Measurements from ENCODE around the gene ASB1. TPM values are rescaled to one million over a fixed set of nuclear protein-coding genes. Genes with fewer than 3 reads are reported as not detected.

The ASB1 gene
- polyA plus RNA-seq, 1 of the 3 experiments (the other 2 are of a cell fraction), result 33.3 TPM

DNA sequence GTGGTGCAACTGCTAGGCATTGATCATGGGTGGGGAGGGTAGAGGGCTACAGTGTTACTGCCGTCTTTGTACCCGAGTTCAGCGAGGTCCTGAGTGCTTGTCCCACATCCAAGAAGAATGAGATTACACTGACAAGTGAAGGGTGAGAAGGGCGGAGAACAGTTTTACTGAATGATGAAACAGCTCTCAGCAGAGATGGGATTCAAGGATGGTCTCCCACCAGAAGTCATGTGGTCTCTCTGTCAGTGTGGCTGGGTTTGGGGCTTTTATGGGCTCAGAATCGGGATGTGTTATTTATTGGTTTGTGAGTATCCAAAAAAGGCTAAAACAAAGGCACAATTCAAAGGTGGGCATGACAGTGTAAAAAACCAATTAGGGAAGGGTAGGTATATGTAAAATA lies 10.8 kb upstream of the ASB1 start:
- Histone ChIP-seq H3K36me3 (replicated peaks in 1 of 2; ENCODE audit: control insufficient read depth in 1 of 2, insufficient read depth in 2 of 2, low read length in 1 of 2) (peaks cover 0 to 7% of the 10 kb centered on the region in 2 experiments), H2AFZ (ENCODE audit: low read depth) (no peak overlapping the region), H3K4me1 (ENCODE audit: control insufficient read depth in 1 of 2, insufficient read depth in 2 of 2, low read depth in 1 of 2, low read length in 1 of 2) (no peaks in the 10 kb centered on the region), H4K20me1 (ENCODE audit: insufficient read depth) (no peaks in the 10 kb centered on the region), H3K9me3 (no peaks in the 10 kb centered on the region), H3K9me2 (no peaks in the 10 kb centered on the region), H3K79me2 (ENCODE audit: insufficient read depth) (no peaks in the 10 kb centered on the region), H3K4me2 (no peak overlapping the region), H3F3A (replicated peaks; ENCODE audit: insufficient read depth) (no peaks in the 10 kb centered on the region), H3K27me3 (ENCODE audit: insufficient read depth) (no peaks in the 10 kb centered on the region), H3K27ac (ENCODE audit: low read depth in 2 of 2, low read length in 1 of 2) (no peak overlapping the region), H3K9ac (no peak overlapping the region), H3K4me3 (ENCODE audit: low read depth in 2 of 2, low read length in 1 of 2) (no peak overlapping the region)
- DNase-seq, result no peak
- TF ChIP-seq EZH2phosphoT487 (IDR thresholded peaks at IDR 0.05; ENCODE audit: borderline replicate concordance, low read depth) (no peak), NFIC (IDR thresholded peaks at IDR 0.05; ENCODE audit: borderline replicate concordance) (no peak), FOSL2 (IDR thresholded peaks at IDR 0.05; ENCODE audit: borderline replicate concordance, low read depth) (no peak), MXI1 (IDR thresholded peaks at IDR 0.05; ENCODE audit: low read depth, low read length) (no peak), NRF1 (IDR thresholded peaks at IDR 0.05; ENCODE audit: low read depth, low read length) (no peak), TAF1 (IDR thresholded peaks at IDR 0.05; ENCODE audit: borderline replicate concordance, low read depth, low read length) (no peak), MEF2A (IDR thresholded peaks at IDR 0.05; ENCODE audit: borderline replicate concordance, low read depth) (no peak), SMC3 (IDR thresholded peaks at IDR 0.05; ENCODE audit: low read depth, low read length) (no peak), SIN3A (IDR thresholded peaks at IDR 0.05; ENCODE audit: borderline replicate concordance, low read depth, low read length) (no peak)
- ChIA-PET CTCF (no interaction called here), POLR2A (no interaction called here)
- 75% methylated on average over 5 of the region's 5 CpGs for WGBS (ENCODE audit: low lambda C conversion rate)

DNA sequence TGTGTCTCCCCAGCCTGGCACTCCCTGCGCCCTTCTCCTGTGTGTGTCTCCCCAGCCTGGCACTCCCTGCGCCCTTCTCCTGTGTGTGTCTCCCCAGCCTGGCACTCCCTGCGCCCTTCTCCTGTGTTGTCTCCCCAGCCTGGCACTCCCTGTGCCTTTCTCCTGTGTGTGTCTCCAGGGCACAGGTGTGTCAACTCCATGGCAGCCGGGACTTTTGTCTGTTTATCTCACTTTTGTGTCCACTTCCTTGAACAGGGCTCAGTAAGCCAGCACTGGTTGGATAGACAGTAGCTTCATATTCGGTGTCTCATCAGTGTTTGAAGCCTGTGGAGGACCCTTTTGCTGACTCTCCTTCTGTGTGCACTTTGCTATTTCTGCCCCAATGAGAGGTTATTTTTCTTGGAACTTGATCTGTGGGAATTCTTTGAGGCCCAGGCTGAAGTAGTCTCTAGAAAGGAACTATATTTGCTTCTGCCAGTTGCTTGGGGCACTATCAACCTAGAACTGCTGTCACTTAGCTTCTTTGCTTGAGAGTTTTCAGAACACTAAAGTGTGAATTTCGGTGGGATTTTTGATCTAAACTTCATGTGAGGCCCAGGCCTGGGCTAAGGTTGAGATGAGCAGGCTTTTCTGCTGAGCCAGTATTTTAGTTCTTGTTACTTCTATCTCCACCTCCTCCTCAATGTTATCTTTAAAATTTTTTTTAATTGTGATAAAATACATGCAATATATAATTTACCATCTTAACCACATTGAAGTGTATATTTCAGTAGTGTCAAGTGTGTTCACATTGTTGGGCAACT lies 8.3 kb upstream of the ASB1 start:
- no peak overlapping the region for H2AFZ ChIP-seq (ENCODE audit: low read depth)
- POLR2A ChIA-PET, result no interaction called here
- CTCF ChIA-PET, result no interaction called here

More for the DNA sequence above, 8.3 kb upstream of the ASB1 start:
- Histone ChIP-seq H3K4me1 (ENCODE audit: control insufficient read depth in 1 of 2, insufficient read depth in 2 of 2, low read depth in 1 of 2, low read length in 1 of 2) (no peaks in the 10 kb centered on the region), H3F3A (replicated peaks; ENCODE audit: insufficient read depth) (no peaks in the 10 kb centered on the region), H3K9me2 (no peaks in the 10 kb centered on the region), H3K36me3 (replicated peaks in 1 of 2; ENCODE audit: control insufficient read depth in 1 of 2, insufficient read depth in 2 of 2, low read length in 1 of 2) (peaks cover 0 to 7% of the 10 kb centered on the region in 2 experiments), H3K9me3 (no peaks in the 10 kb centered on the region), H4K20me1 (ENCODE audit: insufficient read depth) (no peaks in the 10 kb centered on the region), H3K27ac (ENCODE audit: low read depth in 2 of 2, low read length in 1 of 2) (no peak overlapping the region), H3K79me2 (ENCODE audit: insufficient read depth) (no peaks in the 10 kb centered on the region), H3K4me2 (no peak overlapping the region), H3K9ac (no peak overlapping the region), H3K27me3 (ENCODE audit: insufficient read depth) (no peaks in the 10 kb centered on the region), H3K4me3 (ENCODE audit: low read depth in 2 of 2, low read length in 1 of 2) (no peak overlapping the region)
- TF ChIP-seq TEAD4 (IDR thresholded peaks at IDR 0.05; ENCODE audit: borderline replicate concordance, insufficient read depth) (no peak), MEF2A (IDR thresholded peaks at IDR 0.05; ENCODE audit: borderline replicate concordance, low read depth) (no peak), GATA2 (CRISPR knock-in tag; IDR thresholded peaks at IDR 0.05) (no peak), JUND (IDR thresholded peaks at IDR 0.05) (no peak), RFX5 (IDR thresholded peaks at IDR 0.05; ENCODE audit: low read length) (no peak), FOXJ3 (CRISPR knock-in tag; IDR thresholded peaks at IDR 0.05) (no peak)
- TF ChIP-seq, protein P1, sequence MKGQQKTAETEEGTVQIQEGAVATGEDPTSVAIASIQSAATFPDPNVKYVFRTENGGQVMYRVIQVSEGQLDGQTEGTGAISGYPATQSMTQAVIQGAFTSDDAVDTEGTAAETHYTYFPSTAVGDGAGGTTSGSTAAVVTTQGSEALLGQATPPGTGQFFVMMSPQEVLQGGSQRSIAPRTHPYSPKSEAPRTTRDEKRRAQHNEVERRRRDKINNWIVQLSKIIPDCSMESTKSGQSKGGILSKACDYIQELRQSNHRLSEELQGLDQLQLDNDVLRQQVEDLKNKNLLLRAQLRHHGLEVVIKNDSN (IDR thresholded peaks at IDR 0.05; ENCODE audit: borderline replicate concordance, low read depth), result no peak
- TF ChIP-seq, protein P2, sequence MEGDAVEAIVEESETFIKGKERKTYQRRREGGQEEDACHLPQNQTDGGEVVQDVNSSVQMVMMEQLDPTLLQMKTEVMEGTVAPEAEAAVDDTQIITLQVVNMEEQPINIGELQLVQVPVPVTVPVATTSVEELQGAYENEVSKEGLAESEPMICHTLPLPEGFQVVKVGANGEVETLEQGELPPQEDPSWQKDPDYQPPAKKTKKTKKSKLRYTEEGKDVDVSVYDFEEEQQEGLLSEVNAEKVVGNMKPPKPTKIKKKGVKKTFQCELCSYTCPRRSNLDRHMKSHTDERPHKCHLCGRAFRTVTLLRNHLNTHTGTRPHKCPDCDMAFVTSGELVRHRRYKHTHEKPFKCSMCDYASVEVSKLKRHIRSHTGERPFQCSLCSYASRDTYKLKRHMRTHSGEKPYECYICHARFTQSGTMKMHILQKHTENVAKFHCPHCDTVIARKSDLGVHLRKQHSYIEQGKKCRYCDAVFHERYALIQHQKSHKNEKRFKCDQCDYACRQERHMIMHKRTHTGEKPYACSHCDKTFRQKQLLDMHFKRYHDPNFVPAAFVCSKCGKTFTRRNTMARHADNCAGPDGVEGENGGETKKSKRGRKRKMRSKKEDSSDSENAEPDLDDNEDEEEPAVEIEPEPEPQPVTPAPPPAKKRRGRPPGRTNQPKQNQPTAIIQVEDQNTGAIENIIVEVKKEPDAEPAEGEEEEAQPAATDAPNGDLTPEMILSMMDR (IDR thresholded peaks at IDR 0.05), result no peak
- DNase-seq, result no peak
- WGBS (ENCODE audit: low lambda C conversion rate), result 74% methylated on average over 6 of the region's 6 CpGs

All from SK-N-SH (cell line).